ENCODE results near the gene CCDC40.
A peak's percentile ranks its signal among the peaks of the same experiment; 100 is the strongest.

The CCDC40 gene

DNA sequence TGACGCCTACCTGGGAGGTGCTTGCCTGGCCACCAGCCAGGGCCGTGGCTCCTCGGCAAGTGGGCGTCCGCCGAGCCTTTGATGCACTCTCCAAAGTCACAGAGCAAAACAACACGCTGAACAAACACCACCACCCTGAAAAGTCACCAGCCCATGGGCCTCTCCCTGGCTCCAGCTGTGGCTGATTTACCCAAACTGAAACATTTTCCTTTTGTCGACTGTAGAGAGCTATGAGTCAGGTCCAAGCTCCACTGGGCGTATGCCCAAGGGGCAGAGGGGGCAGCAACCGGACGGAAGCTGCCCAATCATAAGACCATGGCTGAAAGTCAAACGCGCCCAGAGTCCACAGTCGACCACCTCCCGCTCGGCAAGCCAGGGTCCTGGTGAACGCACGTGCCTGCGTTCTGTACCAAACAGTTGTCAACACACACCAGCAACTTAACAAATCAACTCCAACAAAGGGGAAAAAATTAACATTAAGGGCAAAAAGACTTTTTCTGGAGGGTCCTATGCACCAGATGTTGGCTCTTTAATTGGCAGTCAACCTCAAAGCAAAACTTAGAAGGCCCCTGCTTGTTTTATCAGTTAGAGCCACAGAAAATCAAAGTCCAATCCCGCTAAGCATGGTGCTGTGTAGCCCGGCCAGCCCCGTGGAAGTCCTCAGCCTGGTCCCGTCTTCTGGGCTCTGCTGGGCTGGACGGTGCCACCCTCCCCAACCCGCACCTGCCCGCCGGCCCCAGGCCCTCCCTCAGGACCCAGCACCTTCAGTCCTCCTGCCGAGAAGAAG is 48.1 kb upstream of the CCDC40 start:
- H3K27me3 ChIP-seq (ENCODE audit: control insufficient read depth in 3 of 3, insufficient read depth in 3 of 3, low read depth in 1 of 3, low read length in 3 of 3) = no peaks in the 10 kb centered on the region
- peaks cover 2 to 27% of the 10 kb centered on the region in 2 donors for H3K36me3 ChIP-seq (replicated peaks in 1 of 2; ENCODE audit: control insufficient read depth in 2 of 2, insufficient read depth in 2 of 2, low read length in 2 of 2)
- no CpG with 5 or more reads among the region's 28 CpGs for WGBS, 2 donors (ENCODE audit: extremely low coverage in 2 of 2, insufficient read length in 2 of 2, insufficient replicate concordance in 1 of 2)
- no peak overlapping the region for H3K23ac ChIP-seq (ENCODE audit: low read depth, low read length, poor library complexity)
- H2BK5ac ChIP-seq (ENCODE audit: low read length) = no peak overlapping the region
- no peak overlapping the region for H3K4me3 ChIP-seq (ENCODE audit: low read length in 2 of 2)
- H2BK15ac ChIP-seq (ENCODE audit: low read length) = no peak overlapping the region
- no peak for DNase-seq (ENCODE audit: low spot score)
- H3K27ac ChIP-seq (replicated peaks; ENCODE audit: low read length) = no peak overlapping the region
- H3K14ac ChIP-seq (ENCODE audit: low read length) = no peak overlapping the region
- no peak overlapping the region for H4K8ac ChIP-seq (ENCODE audit: low read depth, low read length)
- H4K91ac ChIP-seq (ENCODE audit: low read depth, low read length, poor library complexity) = no peak overlapping the region
- H2AK5ac ChIP-seq (ENCODE audit: low read depth, low read length) = peak overlapping the region; percentile 56
- peaks cover 0 to 3% of the 10 kb centered on the region in 2 donors for H3K9me3 ChIP-seq (replicated peaks in 1 of 2; ENCODE audit: control insufficient read depth in 2 of 2, insufficient read depth in 1 of 2, low read depth in 1 of 2, low read length in 2 of 2)
- no peak overlapping the region for H2BK12ac ChIP-seq (ENCODE audit: low read length)
- no peak overlapping the region for H2AFZ ChIP-seq (ENCODE audit: low read length)
- no peak overlapping the region for H3K4me2 ChIP-seq (ENCODE audit: insufficient read depth, low read length, poor library complexity, severe bottlenecking)
- peak overlapping the region; percentile 49 for H3K18ac ChIP-seq (ENCODE audit: low read length)
- H3K79me1 ChIP-seq (ENCODE audit: low read depth, low read length) = peaks cover 8% of the 10 kb centered on the region
- no peak overlapping the region for H2BK120ac ChIP-seq (ENCODE audit: low read depth, low read length)
- H3K4me1 ChIP-seq (ENCODE audit: control insufficient read depth in 2 of 2, insufficient read depth in 1 of 2, low read depth in 1 of 2, low read length in 2 of 2) = peaks cover 9 to 21% of the 10 kb centered on the region in 2 donors
- peak overlapping the region; percentile 47 for H3K9ac ChIP-seq (ENCODE audit: low read depth, low read length, poor library complexity)
- no peak overlapping the region for H3K4ac ChIP-seq (ENCODE audit: low read length)

- no peak overlapping the region for H3K4me3 ChIP-seq (ENCODE audit: low read length in 2 of 2)
- H3K9ac ChIP-seq (ENCODE audit: low read depth, low read length, poor library complexity) = no peak overlapping the region
- H3K14ac ChIP-seq (ENCODE audit: low read length) = no peak overlapping the region
- no peak overlapping the region for H2BK15ac ChIP-seq (ENCODE audit: low read length)
- peaks cover 9 to 25% of the 10 kb centered on the region in 2 donors for H3K4me1 ChIP-seq (ENCODE audit: control insufficient read depth in 2 of 2, insufficient read depth in 1 of 2, low read depth in 1 of 2, low read length in 2 of 2)
- H3K4ac ChIP-seq (ENCODE audit: low read length) = no peak overlapping the region
- H2BK120ac ChIP-seq (ENCODE audit: low read depth, low read length) = no peak overlapping the region
- no peaks in the 10 kb centered on the region for H3K27me3 ChIP-seq (ENCODE audit: control insufficient read depth in 3 of 3, insufficient read depth in 3 of 3, low read depth in 1 of 3, low read length in 3 of 3)
- H2AK5ac ChIP-seq (ENCODE audit: low read depth, low read length) = no peak overlapping the region
- H2BK5ac ChIP-seq (ENCODE audit: low read length) = no peak overlapping the region
- H2BK12ac ChIP-seq (ENCODE audit: low read length) = no peak overlapping the region
- DNase-seq (ENCODE audit: low spot score) = no peak
- H3K27ac ChIP-seq (replicated peaks; ENCODE audit: low read length) = no peak overlapping the region
- peaks cover 8% of the 10 kb centered on the region for H3K79me1 ChIP-seq (ENCODE audit: low read depth, low read length)
- no CpG with 5 or more reads among the region's 20 CpGs for WGBS, 2 donors (ENCODE audit: extremely low coverage in 2 of 2, insufficient read length in 2 of 2, insufficient replicate concordance in 1 of 2)
- peaks cover 2 to 27% of the 10 kb centered on the region in 2 donors for H3K36me3 ChIP-seq (replicated peaks in 1 of 2; ENCODE audit: control insufficient read depth in 2 of 2, insufficient read depth in 2 of 2, low read length in 2 of 2)
- no peak overlapping the region for H3K4me2 ChIP-seq (ENCODE audit: insufficient read depth, low read length, poor library complexity, severe bottlenecking)
- H4K8ac ChIP-seq (ENCODE audit: low read depth, low read length) = no peak overlapping the region
- H4K91ac ChIP-seq (ENCODE audit: low read depth, low read length, poor library complexity) = no peak overlapping the region
- H3K23ac ChIP-seq (ENCODE audit: low read depth, low read length, poor library complexity) = no peak overlapping the region
- H3K18ac ChIP-seq (ENCODE audit: low read length) = no peak overlapping the region
- peaks cover 0 to 3% of the 10 kb centered on the region in 2 donors for H3K9me3 ChIP-seq (replicated peaks in 1 of 2; ENCODE audit: control insufficient read depth in 2 of 2, insufficient read depth in 1 of 2, low read depth in 1 of 2, low read length in 2 of 2)
- no peak overlapping the region for H2AFZ ChIP-seq (ENCODE audit: low read length)
Measured at GRCh38 chr17:79989106-79989835, 47.2 kb upstream of the CCDC40 start.

- no peak for DNase-seq (ENCODE audit: low spot score)
- no peak overlapping the region for H2BK15ac ChIP-seq (ENCODE audit: low read length)
- no peak overlapping the region for H2AFZ ChIP-seq (ENCODE audit: low read length)
- H3K4me2 ChIP-seq (ENCODE audit: insufficient read depth, low read length, poor library complexity, severe bottlenecking) = no peak overlapping the region
- no peak overlapping the region for H2AK5ac ChIP-seq (ENCODE audit: low read depth, low read length)
- H3K23ac ChIP-seq (ENCODE audit: low read depth, low read length, poor library complexity) = no peak overlapping the region
- H3K14ac ChIP-seq (ENCODE audit: low read length) = no peak overlapping the region
- H3K27me3 ChIP-seq (ENCODE audit: control insufficient read depth in 3 of 3, insufficient read depth in 3 of 3, low read depth in 1 of 3, low read length in 3 of 3) = no peaks in the 10 kb centered on the region
- no peak overlapping the region for H2BK12ac ChIP-seq (ENCODE audit: low read length)
- H3K4ac ChIP-seq (ENCODE audit: low read length) = no peak overlapping the region
- no peak overlapping the region for H3K4me3 ChIP-seq (ENCODE audit: low read length in 2 of 2)
- no peak overlapping the region for H3K27ac ChIP-seq (replicated peaks; ENCODE audit: low read length)
- peaks cover 9 to 25% of the 10 kb centered on the region in 2 donors for H3K4me1 ChIP-seq (ENCODE audit: control insufficient read depth in 2 of 2, insufficient read depth in 1 of 2, low read depth in 1 of 2, low read length in 2 of 2)
- H4K91ac ChIP-seq (ENCODE audit: low read depth, low read length, poor library complexity) = no peak overlapping the region
- peaks cover 2 to 27% of the 10 kb centered on the region in 2 donors for H3K36me3 ChIP-seq (replicated peaks in 1 of 2; ENCODE audit: control insufficient read depth in 2 of 2, insufficient read depth in 2 of 2, low read length in 2 of 2)
- H2BK5ac ChIP-seq (ENCODE audit: low read length) = no peak overlapping the region
- H4K8ac ChIP-seq (ENCODE audit: low read depth, low read length) = no peak overlapping the region
- no peak overlapping the region for H3K18ac ChIP-seq (ENCODE audit: low read length)
- H3K9me3 ChIP-seq (replicated peaks in 1 of 2; ENCODE audit: control insufficient read depth in 2 of 2, insufficient read depth in 1 of 2, low read depth in 1 of 2, low read length in 2 of 2) = peaks cover 0 to 3% of the 10 kb centered on the region in 2 donors
- H2BK120ac ChIP-seq (ENCODE audit: low read depth, low read length) = no peak overlapping the region
- WGBS, 2 donors (ENCODE audit: extremely low coverage in 2 of 2, insufficient read length in 2 of 2, insufficient replicate concordance in 1 of 2) = no CpG with 5 or more reads among the region's 21 CpGs
- peaks cover 8% of the 10 kb centered on the region for H3K79me1 ChIP-seq (ENCODE audit: low read depth, low read length)
- no peak overlapping the region for H3K9ac ChIP-seq (ENCODE audit: low read depth, low read length, poor library complexity)
Measured at GRCh38 chr17:79990051-79990592, 46.3 kb upstream of the CCDC40 start.

GRCh38 chr17:79990704-79991103 is 45.7 kb upstream of the CCDC40 start:
- DNase-seq (ENCODE audit: low spot score) = no peak
- H3K36me3 ChIP-seq (replicated peaks in 1 of 2; ENCODE audit: control insufficient read depth in 2 of 2, insufficient read depth in 2 of 2, low read length in 2 of 2) = peaks cover 2 to 28% of the 10 kb centered on the region in 2 donors
- peak overlapping the region; percentile 5 for H2AK5ac ChIP-seq (ENCODE audit: low read depth, low read length)
- H3K9me3 ChIP-seq (replicated peaks in 1 of 2; ENCODE audit: control insufficient read depth in 2 of 2, insufficient read depth in 1 of 2, low read depth in 1 of 2, low read length in 2 of 2) = peaks cover 0 to 3% of the 10 kb centered on the region in 2 donors
- no peaks in the 10 kb centered on the region for H3K27me3 ChIP-seq (ENCODE audit: control insufficient read depth in 3 of 3, insufficient read depth in 3 of 3, low read depth in 1 of 3, low read length in 3 of 3)
- H2BK12ac ChIP-seq (ENCODE audit: low read length) = no peak overlapping the region
- peak overlapping the region; percentile 82 for H3K9ac ChIP-seq (ENCODE audit: low read depth, low read length, poor library complexity)
- peak overlapping the region; percentile 25 for H2BK15ac ChIP-seq (ENCODE audit: low read length)
- H3K4me3 ChIP-seq (ENCODE audit: low read length in 2 of 2) = no peak overlapping the region
- H3K18ac ChIP-seq (ENCODE audit: low read length) = peak overlapping the region; percentile 9
- H4K8ac ChIP-seq (ENCODE audit: low read depth, low read length) = no peak overlapping the region
- H3K4me2 ChIP-seq (ENCODE audit: insufficient read depth, low read length, poor library complexity, severe bottlenecking) = no peak overlapping the region
- peaks cover 8% of the 10 kb centered on the region for H3K79me1 ChIP-seq (ENCODE audit: low read depth, low read length)
- peaks cover 9 to 25% of the 10 kb centered on the region in 2 donors for H3K4me1 ChIP-seq (ENCODE audit: control insufficient read depth in 2 of 2, insufficient read depth in 1 of 2, low read depth in 1 of 2, low read length in 2 of 2)
- no peak overlapping the region for H2BK5ac ChIP-seq (ENCODE audit: low read length)
- no peak overlapping the region for H3K14ac ChIP-seq (ENCODE audit: low read length)
- no peak overlapping the region for H3K23ac ChIP-seq (ENCODE audit: low read depth, low read length, poor library complexity)
- H3K27ac ChIP-seq (replicated peaks; ENCODE audit: low read length) = no peak overlapping the region
- H4K91ac ChIP-seq (ENCODE audit: low read depth, low read length, poor library complexity) = no peak overlapping the region
- no CpG with 5 or more reads among the region's 17 CpGs for WGBS, 2 donors (ENCODE audit: extremely low coverage in 2 of 2, insufficient read length in 2 of 2, insufficient replicate concordance in 1 of 2)
- H3K4ac ChIP-seq (ENCODE audit: low read length) = no peak overlapping the region
- H2AFZ ChIP-seq (ENCODE audit: low read length) = no peak overlapping the region
- no peak overlapping the region for H2BK120ac ChIP-seq (ENCODE audit: low read depth, low read length)

Measured in neuronal stem cell (in vitro differentiated cells).